ENCODE measurements around the gene PHACTR3.

GRCh38 chr20:59676126-59676850, 71.9 kb downstream of the PHACTR3 start:
- TF ChIP-seq EZH2phosphoT487 (IDR thresholded peaks at IDR 0.05) (no peak), CTCF (IDR thresholded peaks at IDR 0.05) (no peak)

Measured in neural progenitor cell (in vitro differentiated cells).